RPMI8226 (cell line): ENCODE data around the gene MDGA2.
"Not testable (repeated sequence)": the region's sequence is repeated elsewhere in the genome, so short reads cannot be mapped to it uniquely, and the experiment has no call there.

Source experiments
- DNase-seq: peaks from one replicate; pipeline ENCODE4 v3.0.0-alpha.2; 2015

Gene MDGA2

DNA sequence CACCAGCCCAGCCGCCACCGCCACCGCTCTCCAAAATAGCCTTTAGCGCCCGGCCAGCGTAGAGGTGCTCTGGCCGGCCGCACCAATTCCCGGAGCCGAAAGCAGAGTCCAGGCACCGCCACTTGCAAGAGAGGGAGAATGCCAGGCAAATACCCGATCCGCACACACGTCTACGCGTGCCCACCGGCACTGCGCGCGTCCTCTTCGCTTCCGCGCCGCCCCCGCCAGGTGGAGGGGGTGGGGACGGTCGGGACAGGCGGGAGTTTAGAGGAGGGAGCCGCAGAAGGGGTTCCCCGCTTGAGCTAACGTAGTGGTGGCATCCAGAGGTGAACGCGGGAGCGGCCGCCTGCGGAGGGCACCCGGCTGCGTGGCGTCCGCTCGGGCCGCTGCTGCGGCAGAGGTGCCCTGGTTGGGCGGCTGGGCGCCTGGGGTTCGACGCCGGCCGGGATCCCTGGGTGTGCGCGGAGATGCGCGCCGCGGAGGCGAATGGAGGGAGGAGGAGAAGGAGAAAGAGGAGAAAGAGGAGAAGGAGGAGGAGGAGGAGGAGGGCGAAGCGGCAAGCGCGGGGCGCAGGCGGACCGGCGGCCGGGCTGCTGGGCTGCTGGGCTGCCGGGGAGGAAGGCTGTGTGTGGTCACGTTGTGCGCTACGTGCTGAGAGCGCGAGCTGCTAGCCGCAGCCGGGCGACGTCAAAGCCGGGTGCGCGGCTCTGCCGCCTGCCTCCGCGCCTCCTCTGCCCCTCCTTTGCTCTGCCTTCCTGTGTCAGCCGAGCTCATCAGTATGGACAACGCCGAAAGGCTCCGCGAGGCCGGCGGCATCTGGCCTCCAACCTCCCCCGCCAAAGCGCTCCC, at the start of gene MDGA2:
Gene MDGA2 (minus strand): TSS at position 140 of the 849 bp plus-strand sequence.
- peak; percentile 31 for DNase-seq

DNA sequence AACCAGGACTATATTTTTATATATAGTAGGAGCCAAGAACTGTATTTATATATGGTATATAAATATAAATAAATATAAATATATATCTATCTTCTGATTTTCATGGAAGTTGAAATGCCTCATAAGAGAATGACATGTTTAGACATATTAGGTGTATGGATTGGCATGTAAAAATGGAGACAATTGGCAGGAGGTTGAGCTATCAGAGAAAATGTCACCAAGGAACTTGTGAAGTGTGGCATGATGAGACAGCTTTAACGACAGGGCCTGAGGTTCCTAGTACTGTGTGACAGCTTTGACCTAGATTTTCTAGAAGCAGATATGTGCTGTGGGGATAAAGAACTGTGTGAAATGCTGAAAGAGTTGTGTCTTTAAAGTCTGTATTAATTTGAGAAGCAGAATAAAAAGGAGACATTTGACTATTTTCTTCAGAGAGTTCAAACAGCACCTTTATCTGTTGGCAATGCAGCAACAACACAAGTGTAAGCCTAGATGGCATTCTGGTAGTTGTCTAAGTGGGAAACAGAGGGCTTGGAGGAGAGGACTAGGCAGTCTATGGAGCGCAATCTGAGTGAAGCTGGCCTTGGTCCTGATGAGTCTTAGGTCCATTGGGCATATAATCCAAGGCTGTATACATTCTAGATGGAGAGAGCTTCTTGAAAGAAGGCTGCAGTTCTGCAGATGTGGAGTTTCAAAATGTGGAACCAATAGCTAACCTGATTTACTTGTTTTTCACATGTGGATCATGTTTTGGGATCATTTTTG, 47.7 kb upstream of the MDGA2 start:
- no peak for DNase-seq

DNA sequence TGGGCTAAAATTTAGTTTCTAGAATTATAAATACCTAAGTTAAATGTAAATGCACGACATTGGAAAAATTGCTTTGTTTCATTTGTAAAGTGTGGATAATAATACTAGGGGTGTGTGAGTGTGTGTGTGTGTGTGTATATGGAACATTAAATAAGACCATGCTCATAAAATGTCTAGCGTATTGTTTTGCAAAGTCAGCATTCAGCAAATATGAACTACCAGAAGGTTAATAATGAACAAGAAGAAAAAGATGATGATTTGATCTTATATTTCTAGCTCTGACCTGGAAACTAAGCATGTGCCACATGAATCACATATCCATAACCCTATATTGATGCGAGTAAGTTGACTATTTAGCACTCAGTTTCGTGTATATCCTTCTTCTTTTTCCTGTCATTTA, 44.9 kb upstream of the MDGA2 start:
- DNase-seq: no peak

DNA sequence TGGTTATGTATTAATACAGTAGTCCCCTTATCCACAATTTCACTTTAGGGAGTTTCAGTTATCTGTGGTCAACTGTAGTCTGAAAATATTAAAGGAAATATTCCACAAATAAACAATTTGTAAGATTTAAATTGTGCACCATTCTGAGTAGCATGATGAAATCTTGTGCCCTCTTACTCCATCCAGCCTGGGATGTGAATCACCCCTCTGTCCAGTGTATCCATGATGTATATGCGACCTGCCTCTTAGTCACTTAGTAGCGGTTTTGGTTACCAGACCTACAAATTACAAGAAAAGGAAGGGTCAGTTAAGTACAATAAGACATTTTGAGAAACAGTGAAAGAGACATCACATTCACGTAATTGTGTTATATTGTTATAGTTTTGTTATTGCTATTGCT, 39.9 kb upstream of the MDGA2 start:
- no peak for DNase-seq

DNA sequence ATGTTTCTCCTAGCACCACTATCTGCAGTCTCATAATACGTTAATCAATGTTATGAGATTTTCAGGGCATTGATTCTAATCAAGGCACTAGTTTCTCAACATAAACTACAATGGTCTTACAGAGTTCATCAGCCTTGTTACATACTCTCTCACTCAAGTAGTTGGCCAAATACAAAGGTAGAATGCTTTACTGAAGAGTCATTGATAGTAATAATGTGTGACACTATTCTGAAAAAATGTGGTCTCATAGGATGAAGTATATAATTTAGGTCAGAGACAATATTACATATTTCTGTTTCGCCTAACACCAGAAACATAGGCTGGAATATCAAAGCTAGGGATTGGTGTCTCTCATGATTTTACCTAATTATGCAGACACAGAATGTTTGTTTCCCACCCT, 35.2 kb upstream of the MDGA2 start:
- no peak for DNase-seq

DNA sequence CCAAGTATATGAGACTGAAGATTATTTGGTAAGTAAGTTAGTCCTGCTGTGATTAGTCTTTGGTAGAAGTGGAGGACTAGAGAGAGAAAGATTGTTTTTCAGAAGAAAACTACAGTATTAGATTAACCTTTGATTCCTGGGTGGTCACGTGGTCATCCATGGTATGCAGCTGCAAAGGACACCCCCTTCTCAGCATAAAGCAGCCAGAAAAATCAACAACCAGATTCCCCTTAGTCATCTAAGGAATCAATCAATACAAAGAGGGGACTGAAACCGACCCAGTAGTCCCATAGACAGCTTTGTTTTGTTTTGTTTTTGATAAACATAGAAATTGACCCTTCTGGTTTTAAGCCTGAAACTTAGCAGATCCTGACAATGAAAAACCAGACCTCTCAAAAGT, 30.3 kb upstream of the MDGA2 start:
- DNase-seq: no peak

DNA sequence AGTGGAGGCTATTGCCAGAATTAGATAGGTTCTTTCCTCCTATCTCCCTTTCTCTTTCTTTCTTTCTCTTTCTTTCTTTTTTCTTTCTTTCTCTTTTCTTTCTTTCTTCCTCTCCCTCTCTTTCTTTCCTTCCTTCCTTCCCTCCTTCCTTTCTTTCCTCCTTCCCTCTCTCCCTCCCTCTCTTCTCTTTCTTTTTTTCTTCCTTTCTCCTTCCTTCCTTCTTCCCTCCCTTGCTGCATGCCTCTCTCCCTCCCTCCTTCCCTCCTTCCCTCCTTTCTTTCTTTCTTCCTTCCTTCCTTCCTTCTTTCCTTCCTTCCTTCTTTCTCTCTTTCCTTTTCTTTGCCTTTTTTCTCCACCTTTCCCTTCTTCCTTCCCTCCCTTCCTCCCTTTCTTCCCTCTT, 16.4 kb upstream of the MDGA2 start:
- DNase-seq: no peak

DNA sequence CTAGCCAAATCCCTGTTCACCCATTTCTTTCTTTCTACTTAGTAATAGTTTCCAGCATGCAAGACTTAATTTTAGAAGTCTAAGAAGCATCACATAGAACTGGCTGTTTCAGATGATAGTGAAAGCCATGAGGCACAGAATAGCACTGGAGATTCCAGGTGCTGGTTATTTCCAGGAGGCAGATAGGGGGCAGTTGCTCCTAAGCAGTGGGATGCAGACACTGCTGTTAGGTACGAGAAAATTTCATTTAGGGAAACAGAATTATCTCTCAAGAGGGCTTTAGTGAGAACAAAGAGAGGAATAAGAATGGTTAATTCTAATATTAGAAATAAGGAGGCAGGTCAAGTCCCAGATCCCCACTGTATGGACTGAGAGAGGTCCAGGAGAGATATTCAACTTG, 3.6 kb upstream of the MDGA2 start:
- no peak for DNase-seq

DNA sequence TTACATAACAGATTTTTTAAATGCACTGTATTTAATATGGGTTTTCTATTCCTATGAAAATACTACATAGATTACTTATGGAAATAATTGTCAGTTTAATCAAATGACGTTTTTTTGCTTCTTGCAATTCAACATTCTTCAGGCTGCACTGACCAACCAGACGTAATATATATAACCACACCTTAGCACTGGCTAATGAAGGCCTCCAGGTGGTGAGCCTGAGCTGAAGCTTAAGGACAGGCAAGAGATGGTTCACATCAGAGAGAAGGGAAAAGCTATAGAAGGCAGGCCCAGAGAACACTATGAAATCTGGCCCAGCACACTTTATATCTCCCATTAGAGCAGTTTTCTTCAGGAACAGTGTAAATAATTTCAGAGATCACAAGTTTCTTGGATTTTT, 2.8 kb upstream of the MDGA2 start:
- no peak for DNase-seq

DNA sequence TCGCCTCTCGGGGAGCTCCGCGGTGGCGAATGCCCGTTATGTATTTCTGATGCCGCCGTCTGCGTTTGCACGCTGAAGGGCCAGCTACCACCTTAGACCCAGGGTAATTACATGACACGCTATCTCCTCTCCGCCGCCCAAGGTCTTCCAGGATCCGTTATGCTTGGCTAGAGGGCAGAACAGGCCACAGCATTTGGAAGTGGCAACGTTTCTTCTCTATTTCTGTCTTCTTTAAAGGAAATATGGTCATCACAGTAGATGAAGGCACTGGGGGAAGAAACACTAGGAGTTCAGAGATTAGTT, 861 bp upstream of the MDGA2 start:
- no peak for DNase-seq

DNA sequence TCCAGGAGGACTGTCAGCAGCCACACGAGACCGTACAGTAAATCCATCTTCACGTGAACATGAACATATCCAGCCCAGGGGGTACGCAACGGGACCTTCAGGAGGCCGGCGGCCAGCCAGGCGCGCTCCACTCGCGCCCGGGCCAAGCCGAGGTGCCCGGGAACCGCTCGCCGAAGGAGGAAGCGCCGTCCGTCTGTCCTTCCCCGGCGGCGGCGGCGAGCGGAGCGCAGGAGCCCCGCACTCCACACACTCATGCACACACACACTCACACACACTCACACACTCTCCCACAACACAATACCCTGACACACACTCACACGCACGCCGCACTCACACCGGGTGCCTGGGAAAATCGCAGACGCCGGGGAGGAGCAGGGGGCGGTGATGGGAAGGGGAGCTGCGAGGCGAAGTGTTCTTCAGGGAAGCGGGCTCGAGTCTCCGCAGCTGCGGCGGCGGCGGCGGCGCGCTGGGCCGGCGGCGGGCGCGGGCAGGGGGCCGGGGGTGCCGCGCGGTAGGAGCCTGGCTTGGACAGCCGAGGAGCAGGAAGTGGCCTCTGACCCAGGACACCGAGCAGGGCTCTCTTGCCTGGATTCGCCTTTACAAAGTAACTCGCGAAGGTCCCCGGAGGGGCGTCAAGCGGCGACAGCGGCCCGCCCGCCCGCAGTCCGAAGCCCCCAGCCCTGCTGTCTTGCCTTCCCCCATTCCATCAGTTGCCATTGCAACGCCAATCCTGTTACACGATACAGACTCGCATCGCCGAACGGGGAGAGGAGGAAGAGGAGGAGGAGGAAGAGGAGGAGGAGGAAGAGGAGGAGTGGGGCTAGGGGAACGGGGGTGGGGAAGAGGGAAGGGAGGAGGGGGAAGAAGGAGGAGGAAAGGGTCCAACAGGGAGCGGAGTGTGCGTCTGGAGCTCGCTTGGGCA, 601 bp downstream of the MDGA2 start:
- DNase-seq: no peak

DNA sequence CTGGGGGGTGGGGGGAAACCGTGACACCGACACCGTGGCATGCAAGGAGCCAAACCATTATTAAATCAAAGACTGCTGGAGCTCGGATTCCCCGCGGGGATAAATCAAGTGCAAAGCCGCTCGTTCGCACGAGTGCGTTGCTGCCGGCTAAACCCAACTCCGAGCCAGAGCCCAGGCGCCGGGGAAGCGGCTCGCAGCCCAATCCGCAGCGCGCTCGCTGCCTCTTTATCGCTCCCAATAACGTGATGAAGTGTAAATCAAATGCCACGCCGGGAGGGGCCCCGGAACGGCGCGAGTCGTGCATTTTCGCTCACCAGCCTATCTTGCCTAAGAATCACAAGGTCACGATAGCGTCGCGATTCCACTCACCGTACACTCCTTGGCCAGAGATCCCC, 1.3 kb downstream of the MDGA2 start:
- DNase-seq: peak; percentile 4

DNA sequence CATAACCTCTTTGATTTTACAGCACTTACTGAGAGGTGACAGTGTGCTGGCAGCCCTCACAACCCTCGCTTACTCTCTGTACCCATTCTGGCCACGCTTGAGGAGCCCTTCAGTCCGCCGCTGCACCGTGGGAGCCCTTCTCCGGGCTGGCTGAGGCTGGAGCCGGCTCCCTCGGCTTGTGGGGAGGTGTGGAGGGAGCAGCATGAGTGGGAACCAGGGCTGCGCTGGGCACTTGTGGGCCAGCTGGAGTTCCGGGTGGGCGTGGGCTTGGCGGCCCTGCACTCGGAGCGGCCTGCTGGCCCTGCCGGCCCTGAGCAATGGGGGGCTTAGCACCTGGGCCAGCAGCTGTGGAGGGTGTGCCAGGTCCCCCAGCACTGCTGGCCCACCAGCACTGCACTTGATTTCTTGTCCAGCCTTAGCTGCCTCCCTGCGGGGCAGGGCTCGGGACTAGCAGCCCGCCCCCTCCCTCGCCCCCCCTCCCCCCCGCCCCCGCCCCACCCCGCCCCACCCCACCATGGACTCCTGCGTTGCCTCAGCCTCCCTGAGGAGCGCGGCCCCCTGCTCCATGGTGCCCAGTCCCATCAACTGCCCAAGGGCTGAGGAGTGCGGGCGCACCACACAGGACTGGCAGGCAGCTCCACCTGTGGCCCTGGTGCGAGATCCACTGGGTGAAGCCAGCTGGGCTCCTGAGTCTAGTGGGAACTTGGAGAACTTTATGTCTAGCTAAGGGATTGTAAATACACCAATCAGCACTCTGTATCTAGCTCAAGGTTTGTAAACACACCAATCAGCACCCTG, 9.9 kb downstream of the MDGA2 start:
- no peak for DNase-seq

DNA sequence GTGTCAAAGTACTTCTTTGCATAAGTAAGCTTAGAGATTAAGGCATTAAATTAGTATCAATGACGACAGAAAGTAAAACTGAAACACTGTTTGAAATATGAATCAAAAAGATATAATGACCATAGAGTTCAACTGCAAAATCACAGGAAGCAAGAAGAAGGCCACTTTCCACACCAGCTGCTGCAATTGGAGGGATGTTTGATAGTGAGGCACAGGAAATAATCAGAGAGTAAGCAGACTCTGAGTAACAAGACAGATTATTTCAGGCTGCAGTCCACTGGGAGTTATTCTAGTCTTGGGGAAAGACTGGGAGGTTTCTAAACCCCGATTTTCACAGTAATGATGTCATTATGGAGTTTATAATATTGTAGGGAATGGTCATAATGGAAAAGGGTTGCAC, 12.9 kb downstream of the MDGA2 start:
- DNase-seq: no peak

DNA sequence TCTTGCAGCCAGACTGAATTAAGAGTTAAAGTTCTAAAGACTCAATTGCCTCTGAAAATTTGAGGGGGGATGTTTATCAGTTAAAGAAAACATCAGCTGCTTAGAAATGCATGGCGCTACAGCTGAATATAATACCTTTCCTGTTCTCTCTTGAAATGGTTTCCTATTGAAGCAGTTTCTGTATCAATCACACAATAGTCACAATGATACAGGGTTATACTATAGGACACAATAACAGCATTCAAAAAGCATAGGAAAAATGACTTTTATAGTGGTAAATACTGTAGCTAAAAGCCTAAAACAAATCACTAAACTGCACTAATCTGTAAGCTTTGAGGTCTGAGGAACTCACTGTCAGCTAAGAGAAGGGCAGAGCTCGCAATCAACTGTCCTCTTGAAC, 15.2 kb downstream of the MDGA2 start:
- no peak for DNase-seq

DNA sequence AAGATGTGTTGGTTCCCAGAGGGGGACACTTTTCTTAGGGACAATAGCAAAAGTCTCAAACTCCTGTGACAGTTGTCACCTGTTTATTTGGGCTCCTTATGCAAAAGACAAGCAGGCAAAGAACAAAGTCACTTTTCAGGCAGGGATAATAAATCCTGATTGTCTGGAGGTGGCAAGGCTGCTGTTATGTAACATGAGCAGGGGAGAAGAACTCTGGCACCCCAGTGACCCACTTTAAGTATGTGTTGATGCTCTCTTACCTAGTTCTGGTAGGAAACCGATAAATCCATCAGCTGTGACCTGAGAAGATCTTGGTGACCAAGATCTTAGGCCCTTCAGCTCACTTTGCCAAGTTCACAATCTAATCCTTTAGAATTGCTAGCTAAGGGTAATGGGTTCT, 17.4 kb downstream of the MDGA2 start:
- DNase-seq: no peak

DNA sequence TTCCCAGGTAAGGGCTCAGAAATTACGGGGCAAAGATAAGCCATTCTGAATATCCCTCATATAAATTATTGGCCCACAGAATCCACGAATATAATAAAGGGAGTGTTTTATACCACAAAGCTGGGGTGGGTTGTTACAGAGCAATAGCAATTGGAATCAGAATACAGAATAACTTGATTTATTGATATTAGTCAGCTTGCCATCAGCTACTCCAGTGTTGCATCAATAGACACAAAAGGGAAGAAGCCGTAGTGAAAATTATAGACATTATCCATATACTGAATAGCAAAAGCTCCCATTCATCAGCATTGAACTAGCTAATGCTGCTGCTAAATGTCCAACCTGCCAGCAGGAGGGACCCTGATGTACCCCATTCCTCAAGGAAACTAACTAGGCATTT, 18.3 kb downstream of the MDGA2 start:
- no peak for DNase-seq

DNA sequence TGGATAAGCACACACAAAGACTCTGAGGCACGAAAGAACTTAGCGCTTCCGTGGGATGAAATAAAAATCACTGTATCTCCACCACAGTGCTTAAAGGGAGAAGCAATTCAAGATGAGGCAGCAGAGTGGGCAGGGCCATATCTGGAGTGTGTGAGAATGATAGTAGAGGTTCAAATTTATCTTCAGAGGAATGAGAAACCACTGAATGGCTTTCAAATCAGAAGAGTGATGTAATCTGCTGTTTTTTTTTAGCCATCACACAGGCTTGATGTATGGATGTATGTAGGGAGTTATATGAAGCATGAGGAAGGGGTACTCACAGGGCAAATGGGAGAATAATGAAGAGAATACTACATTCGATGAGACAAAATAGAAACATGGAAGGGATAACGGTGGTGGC, 24.1 kb downstream of the MDGA2 start:
- DNase-seq: no peak

DNA sequence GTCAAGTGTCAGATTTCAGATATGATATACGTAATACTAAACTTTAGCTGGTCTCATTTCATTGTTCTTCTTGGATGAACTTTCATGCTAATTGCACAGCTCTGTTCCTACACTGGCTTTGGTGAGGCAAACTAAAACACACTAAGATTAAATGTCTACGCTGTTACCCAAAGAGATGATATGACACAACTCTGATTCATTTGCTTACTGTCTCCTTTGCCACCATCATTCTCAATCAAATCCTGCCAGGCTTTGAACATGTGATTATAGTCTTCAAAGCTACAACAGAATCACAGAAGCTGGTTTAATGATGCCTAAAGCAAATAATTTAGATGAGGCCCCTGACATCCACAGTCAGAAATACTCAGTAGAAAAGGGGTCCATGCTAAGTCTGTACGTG, 37.7 kb downstream of the MDGA2 start:
- no peak for DNase-seq

DNA sequence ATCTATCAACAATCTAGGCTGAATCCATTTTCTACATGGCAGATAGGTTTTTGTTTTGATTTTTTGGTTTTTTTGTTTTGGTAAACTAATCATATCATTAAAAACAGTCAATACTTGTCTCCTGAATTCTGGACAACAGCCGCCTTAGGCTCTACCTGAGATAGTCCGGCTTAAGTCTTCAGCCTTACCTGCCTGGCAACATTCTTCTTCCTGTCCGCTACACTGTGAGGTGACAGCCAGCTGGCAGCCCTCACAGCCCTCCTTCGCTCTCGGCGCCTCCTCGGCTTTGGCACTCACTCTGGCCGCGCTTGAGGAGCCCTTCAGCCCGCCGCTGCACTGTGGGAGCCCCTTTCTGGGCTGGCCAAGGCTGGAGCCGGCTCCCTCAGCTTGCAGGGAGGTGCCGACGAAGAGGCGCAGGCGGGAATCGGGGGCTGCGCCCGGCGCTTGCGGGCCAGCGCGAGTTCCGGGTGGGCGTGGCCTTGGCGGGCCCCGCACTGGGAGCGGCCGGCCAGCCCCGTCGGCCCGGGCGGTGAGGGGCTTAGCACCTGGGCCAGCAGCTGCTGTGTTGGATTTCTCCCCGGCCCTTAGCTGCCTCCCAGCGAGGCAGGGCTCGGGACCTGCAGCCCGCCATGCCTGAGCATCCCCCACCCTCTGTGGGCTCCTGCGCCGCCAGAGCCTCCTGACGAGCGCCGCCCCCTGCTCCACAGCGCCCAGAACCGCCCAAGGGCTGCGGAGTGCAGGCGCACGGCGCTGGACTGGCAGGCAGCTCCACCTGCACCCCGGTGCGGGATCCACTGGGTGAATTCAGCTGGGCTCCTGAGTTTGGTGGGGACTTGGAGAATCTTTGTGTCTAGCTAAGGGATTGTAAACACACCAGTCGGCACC, 49.0 kb downstream of the MDGA2 start:
- DNase-seq: peak; percentile 51

DNA sequence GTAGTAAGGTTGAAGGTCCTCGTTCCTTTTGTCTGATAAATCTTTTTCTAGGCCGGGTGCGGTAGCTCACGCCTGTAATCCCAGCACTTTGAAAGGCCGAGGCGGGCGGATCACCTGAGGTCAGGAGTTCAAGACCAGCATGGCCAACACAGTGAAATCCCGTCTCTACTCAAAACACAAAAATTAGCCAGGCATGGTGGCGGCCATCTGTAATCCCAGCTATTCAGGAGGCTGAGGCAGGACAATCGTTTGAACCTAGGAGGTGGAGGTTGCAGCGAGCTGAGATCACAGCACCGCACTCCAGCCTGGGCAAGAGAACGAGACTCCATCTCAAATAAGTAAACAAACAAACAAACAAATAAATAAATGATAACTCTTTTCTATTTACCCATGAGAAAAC, 51.3 kb downstream of the MDGA2 start:
- not testable (repeated sequence) for DNase-seq

DNA sequence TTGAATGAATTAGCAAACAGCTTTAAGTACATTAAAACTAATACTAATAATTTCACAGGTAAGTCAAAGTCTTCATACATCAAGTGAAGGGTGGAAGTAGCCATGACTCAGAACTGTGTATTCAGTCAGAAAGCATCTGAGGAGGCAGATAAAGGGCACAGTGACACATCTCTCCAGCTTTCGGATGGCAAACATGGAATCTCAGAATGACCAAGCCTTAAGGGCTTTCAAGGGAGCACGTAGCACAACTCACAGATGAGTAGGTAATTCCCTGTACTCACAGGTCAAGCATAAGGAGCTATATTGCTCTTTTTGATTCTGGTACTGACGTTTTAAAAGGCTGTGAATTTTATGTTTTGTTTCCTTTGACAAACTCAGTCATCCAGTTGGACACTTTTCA, 56.0 kb downstream of the MDGA2 start:
- no peak for DNase-seq
